Thyroid gland (tissue), 4 donors: ENCODE measurements around the gene OPALIN. TPM values are rescaled to one million over a fixed set of nuclear protein-coding genes. Genes with fewer than 3 reads are reported as not detected.

ENCODE experiments used
- DNase-seq, 2 donors: peaks; one replicate each; pipeline ENCODE4 v3.0.0-alpha.2; 2019
- H3K27ac ChIP-seq, 3 donors: fragments of 200-600 bp; sonication (generic); 1 replicate in 2 of 3; 2 replicates in 1 of 3; pipeline ENCODE4 v1.5.1; 2016 to 2019; ENCODE audit warnings: mild to moderate bottlenecking in 1 of 3, moderate library complexity in 1 of 3
- H3K27me3 ChIP-seq: fragments of 200-600 bp; sonication (generic); one replicate; pipeline ENCODE4 v1.5.1; 2019
- H3K36me3 ChIP-seq, 2 donors: fragments of 200-600 bp; sonication (generic); one replicate each; pipeline ENCODE4 v1.5.1; 2016 to 2019
- H3K4me1 ChIP-seq, 2 donors: fragments of 200-600 bp; sonication (generic); one replicate each; pipeline ENCODE4 v1.5.1; 2017 to 2019
- H3K4me3 ChIP-seq, 3 donors: fragments of 200-600 bp; sonication (generic); replicated peaks in 1 of 3; 1 replicate in 2 of 3; 2 replicates in 1 of 3; pipeline ENCODE4 v1.5.1; 2016; ENCODE audit warnings: mild to moderate bottlenecking in 1 of 3
- H3K9me3 ChIP-seq: fragments of 200-600 bp; sonication (generic); one replicate; pipeline ENCODE4 v1.5.1; 2017
- CTCF ChIP-seq, 6 experiments: fragments of 200-600 bp in 3 of 6; fragments of 450-650 bp in 3 of 6; sonication (generic) in 3 of 6; IDR thresholded peaks; one replicate each; pipeline ENCODE4 v1.5.1; 2016 to 2019; ENCODE audit warnings: antibody characterized with exemption in 6 of 6, mild to moderate bottlenecking in 2 of 6, inconsistent platforms in 1 of 6, moderate library complexity in 1 of 6
- POLR2A ChIP-seq, 2 donors: fragments of 450-650 bp; IDR thresholded peaks; one replicate each; pipeline ENCODE4 v1.6.1; 2017; ENCODE audit warnings: antibody characterized with exemption in 2 of 2, mild to moderate bottlenecking in 2 of 2, moderate library complexity in 1 of 2
- WGBS, 2 donors: methylation state at CpG; one replicate each; pipeline ENCODE4 v1.1.5; 2017; 5-methylcytosine and 5-hydroxymethylcytosine counted together
- intact Hi-C: fragments of 100-400 bp; cut with DNase I; formaldehyde crosslinking; loops from one replicate; pipeline ENCODE4 v1.15.1; 2023
- total RNA-seq, 4 donors: library from RNA; depleted of rRNA; stranded (reverse); fragments of >200 nt; gene quantifications; one replicate each; pipeline ENCODE4 v1.2.3, GENCODE V29; 2016

Gene OPALIN
- total RNA-seq, 4 donors from 2014 or later, result not detected

- TF ChIP-seq CTCF (IDR thresholded peaks at IDR 0.05) (peak; percentile 23 to 77 (median 65)), POLR2A (IDR thresholded peaks at IDR 0.05) (no peak)
- Histone ChIP-seq H3K9me3 (no peaks in the 10 kb centered on the region), H3K27ac (peak overlapping the region; percentile 52 to 66 (median 59)), H3K4me1 (peaks cover 14 to 24% of the 10 kb centered on the region in 2 donors), H3K4me3 (no peak overlapping the region), H3K27me3 (no peaks in the 10 kb centered on the region), H3K36me3 (no peaks in the 10 kb centered on the region)
- DNase-seq, result peak; percentile 37 to 41
- 37 to 43% methylated on average over 5 of the region's 5 CpGs for WGBS, 2 donors
- intact Hi-C loops, result no loop called here
Observed at GRCh38 chr10:96334616-96335526, 23.9 kb downstream of the OPALIN start.

- TF ChIP-seq POLR2A (IDR thresholded peaks at IDR 0.05) (no peak), CTCF (IDR thresholded peaks at IDR 0.05) (no peak)
- no peaks in the 10 kb centered on the region for H3K27me3 ChIP-seq
- 89% methylated on average over 1 of the region's 1 CpG for WGBS, 2 donors
- intact Hi-C loops, result no loop called here
- H3K9me3 ChIP-seq, result no peaks in the 10 kb centered on the region
- peaks cover 14 to 24% of the 10 kb centered on the region in 2 donors for H3K4me1 ChIP-seq
- H3K36me3 ChIP-seq, result no peaks in the 10 kb centered on the region
- no peak for DNase-seq
- no peak overlapping the region for H3K4me3 ChIP-seq
- peak overlapping the region in 2 of 3 donors; percentile 50 to 62 for H3K27ac ChIP-seq
Observed at GRCh38 chr10:96333101-96333500, 25.7 kb downstream of the OPALIN start.

GRCh38 chr10:96327462-96327861, 31.3 kb downstream of the OPALIN start:
- intact Hi-C loops, result no loop called here
- H3K9me3 ChIP-seq, result no peaks in the 10 kb centered on the region
- 83 to 88% methylated on average over 7 of the region's 7 CpGs for WGBS, 2 donors
- no peak overlapping the region for H3K27ac ChIP-seq
- no peaks in the 10 kb centered on the region for H3K36me3 ChIP-seq
- TF ChIP-seq CTCF (IDR thresholded peaks at IDR 0.05), result no peak
- no peak for TF ChIP-seq POLR2A (IDR thresholded peaks at IDR 0.05)
- no peaks in the 10 kb centered on the region for H3K27me3 ChIP-seq
- H3K4me1 ChIP-seq, result peaks cover 5 to 10% of the 10 kb centered on the region in 2 donors
- DNase-seq, result no peak
- no peak overlapping the region for H3K4me3 ChIP-seq

GRCh38 chr10:96325719-96326373, 33.0 kb downstream of the OPALIN start:
- DNase-seq, result no peak
- intact Hi-C loops, result no loop called here
- Histone ChIP-seq H3K27me3 (no peaks in the 10 kb centered on the region), H3K9me3 (no peaks in the 10 kb centered on the region), H3K4me3 (no peak overlapping the region), H3K4me1 (no peaks in the 10 kb centered on the region), H3K27ac (no peak overlapping the region), H3K36me3 (no peaks in the 10 kb centered on the region)
- TF ChIP-seq CTCF (IDR thresholded peaks at IDR 0.05) (no peak), POLR2A (IDR thresholded peaks at IDR 0.05) (no peak)
- 84 to 92% methylated on average over 4 of the region's 4 CpGs for WGBS, 2 donors

GRCh38 chr10:96324447-96324846, 34.4 kb downstream of the OPALIN start:
- DNase-seq, result no peak
- Histone ChIP-seq H3K4me1 (no peaks in the 10 kb centered on the region), H3K27me3 (no peaks in the 10 kb centered on the region), H3K27ac (no peak overlapping the region), H3K4me3 (no peak overlapping the region), H3K36me3 (no peaks in the 10 kb centered on the region), H3K9me3 (no peaks in the 10 kb centered on the region)
- 88 to 96% methylated on average over 2 of the region's 2 CpGs for WGBS, 2 donors
- intact Hi-C loops, result no loop called here
- TF ChIP-seq CTCF (IDR thresholded peaks at IDR 0.05) (no peak), POLR2A (IDR thresholded peaks at IDR 0.05) (no peak)
